Measurements from ENCODE around the gene RPL18A.

Gene RPL18A

GRCh38 chr19:17868669-17869068 is 9.0 kb downstream of the RPL18A start:
- TF ChIP-seq CTCF (IDR thresholded peaks at IDR 0.05; ENCODE audit: low read depth, low read length), result no peak
- in situ Hi-C loops (cut with HindIII; ENCODE audit: low sequenced_read_pairs), result no loop called here
- DNase-seq (ENCODE audit: low read depth, low spot score), result no peak
- no peak overlapping the region for H3K4me3 ChIP-seq (ENCODE audit: low read depth, low read length)

GRCh38 chr19:17869114-17869608 is 9.5 kb downstream of the RPL18A start:
- H3K4me3 ChIP-seq (ENCODE audit: low read depth, low read length), result no peak overlapping the region
- no peak for DNase-seq (ENCODE audit: low read depth, low spot score)
- no peak for TF ChIP-seq CTCF (IDR thresholded peaks at IDR 0.05; ENCODE audit: low read depth, low read length)
- in situ Hi-C loops (cut with HindIII; ENCODE audit: low sequenced_read_pairs), result no loop called here

GRCh38 chr19:17871032-17871877 is 11.5 kb downstream of the RPL18A start:
- no peak for DNase-seq (ENCODE audit: low read depth, low spot score)
- in situ Hi-C loops (cut with HindIII; ENCODE audit: low sequenced_read_pairs), result no loop called here
- no peak for TF ChIP-seq CTCF (IDR thresholded peaks at IDR 0.05; ENCODE audit: low read depth, low read length)
- H3K4me3 ChIP-seq (ENCODE audit: low read depth, low read length), result no peak overlapping the region

GRCh38 chr19:17871878-17872250 is 12.2 kb downstream of the RPL18A start, which contains the start of gene SLC5A5:
Gene SLC5A5 (plus strand): TSS chr19:17871945. CDS start chr19:17872320, 375 bp downstream.
- H3K4me3 ChIP-seq (ENCODE audit: low read depth, low read length), result no peak within 1 kb of the TSS
- DNase-seq (ENCODE audit: low read depth, low spot score), result no peak
- in situ Hi-C loops (cut with HindIII; ENCODE audit: low sequenced_read_pairs), result no loop called here
- no peak for TF ChIP-seq CTCF (IDR thresholded peaks at IDR 0.05; ENCODE audit: low read depth, low read length)

GRCh38 chr19:17872251-17873001 is 12.7 kb downstream of the RPL18A start:
- in situ Hi-C loops (cut with HindIII; ENCODE audit: low sequenced_read_pairs), result no loop called here
- no peak for TF ChIP-seq CTCF (IDR thresholded peaks at IDR 0.05; ENCODE audit: low read depth, low read length)
- no peak for DNase-seq (ENCODE audit: low read depth, low spot score)
- no peak overlapping the region for H3K4me3 ChIP-seq (ENCODE audit: low read depth, low read length)

GRCh38 chr19:17873786-17874757 is 14.4 kb downstream of the RPL18A start:
- in situ Hi-C loops (cut with HindIII; ENCODE audit: low sequenced_read_pairs), result no loop called here
- TF ChIP-seq CTCF (IDR thresholded peaks at IDR 0.05; ENCODE audit: low read depth, low read length), result no peak
- no peak overlapping the region for H3K4me3 ChIP-seq (ENCODE audit: low read depth, low read length)
- DNase-seq (ENCODE audit: low read depth, low spot score), result no peak
